GM12878 (cell line): ENCODE results near the gene PTPN2. TPM values are rescaled to one million over a fixed set of nuclear protein-coding genes. Genes with fewer than 3 reads are reported as not detected.
A peak's percentile ranks its signal among the peaks of the same experiment; 100 is the strongest.

ENCODE experiments used
- ASH2L ChIP-seq: fragments of 300-600, 200-600 bp; sonication (generic); IDR thresholded peaks from 2 replicates; pipeline ENCODE4 v1.6.1; 2017; ENCODE audit warnings: low read depth, mild to moderate bottlenecking, borderline replicate concordance
- BCL11A ChIP-seq: IDR thresholded peaks from 2 replicates; pipeline ENCODE4 v1.6.1; 2011; ENCODE audit warnings: low read depth, low read length
- BMI1 ChIP-seq: fragments of 450-650 bp; IDR thresholded peaks from 2 replicates; pipeline ENCODE4 v1.6.1; 2016; ENCODE audit warnings: mild to moderate bottlenecking, moderate library complexity, borderline replicate concordance
- CEBPB ChIP-seq, 2 experiments: fragments of 150-350 bp in 1 of 2; IDR thresholded peaks; 2 replicates each; pipeline ENCODE4 v1.6.1; 2012 to 2014; ENCODE audit warnings: low read depth in 2 of 2, low read length in 2 of 2, borderline replicate concordance in 1 of 2, inconsistent platforms in 1 of 2
- EGR1 ChIP-seq, 2 experiments: IDR thresholded peaks; 1 replicate in 1 of 2; 2 replicates in 1 of 2; pipeline ENCODE4 v1.6.1; 2011 to 2012; ENCODE audit warnings: low read depth in 2 of 2, low read length in 2 of 2, borderline replicate concordance in 1 of 2, mild to moderate bottlenecking in 1 of 2, moderate library complexity in 1 of 2
- GATAD2B ChIP-seq: fragments of 450-650 bp; conservative IDR thresholded peaks from 2 replicates; pipeline ENCODE4 v1.6.1; 2017; ENCODE audit warnings: low read depth, mild to moderate bottlenecking, moderate library complexity
- HDAC2 ChIP-seq: fragments of 200-600 bp; sonication (generic); IDR thresholded peaks from 2 replicates; pipeline ENCODE4 v1.6.1; 2017
- HDAC6 ChIP-seq: fragments of 200-600 bp; sonication (generic); IDR thresholded peaks from one replicate; pipeline ENCODE4 v1.8.0; 2017; ENCODE audit warnings: antibody characterized with exemption; ENCODE audit not compliant: unreplicated experiment
- RAD51 ChIP-seq: fragments of 450-650 bp; IDR thresholded peaks from 2 replicates; pipeline ENCODE4 v1.6.1; 2016; ENCODE audit warnings: moderate library complexity, mild to moderate bottlenecking, inconsistent platforms
- SREBF1 ChIP-seq: IDR thresholded peaks from 2 replicates; pipeline ENCODE4 v1.6.1; 2012; ENCODE audit warnings: mild to moderate bottlenecking, low read length
- TCF7 ChIP-seq: IDR thresholded peaks from 2 replicates; pipeline ENCODE4 v1.6.1; 2014; ENCODE audit warnings: antibody characterized with exemption, borderline replicate concordance
- WRNIP1 ChIP-seq: IDR thresholded peaks from 2 replicates; pipeline ENCODE4 v1.6.1; 2011; ENCODE audit warnings: low read depth, low read length, improper control_type of control experiment, borderline replicate concordance
- ZBED1 ChIP-seq: IDR thresholded peaks from 2 replicates; pipeline ENCODE4 v1.6.1; 2016; ENCODE audit warnings: borderline replicate concordance
- ZNF217 ChIP-seq: fragments of 450-650 bp; IDR thresholded peaks from 2 replicates; pipeline ENCODE4 v1.6.1; 2017; ENCODE audit warnings: antibody characterized with exemption, mild to moderate bottlenecking
- ZNF24 ChIP-seq: fragments of 450-650 bp; IDR thresholded peaks from 2 replicates; pipeline ENCODE4 v1.6.1; 2017; ENCODE audit warnings: antibody characterized with exemption, mild to moderate bottlenecking
- ZNF592 ChIP-seq: fragments of 450-650 bp; IDR thresholded peaks from 2 replicates; pipeline ENCODE4 v1.6.1; 2017; ENCODE audit warnings: mild to moderate bottlenecking, moderate library complexity
- ZZZ3 ChIP-seq: IDR thresholded peaks from 2 replicates; pipeline ENCODE4 v1.6.1; 2011; ENCODE audit warnings: low read depth; ENCODE audit not compliant: control insufficient read depth, insufficient read length
- polyA plus RNA-seq, 11 experiments: library from polyadenylated mRNA; depleted of rRNA in 4 of 11; unstranded in 6 of 11; stranded (reverse) in 5 of 11; fragments of >200 nt; fragmentation: Nextera tagmentation in 4 of 11; fragmentation: Illumina TruSeq in 1 of 11; extraction: Ambion mirVana in 4 of 11; extraction: Trizol in 1 of 11; gene quantifications; 1 replicate in 1 of 11; 2 replicates in 10 of 11; pipeline versions ENCODE4 v1.2.1 to v1.2.3, GENCODE V29; 2011 to 2016; ENCODE audit warnings: inconsistent platforms in 2 of 11, missing spikeins in 2 of 11, low read depth in 1 of 11
- total RNA-seq, 4 experiments: library from RNA; depleted of rRNA in 3 of 4; stranded (reverse); fragments of >200 nt in 3 of 4; fragmentation: Illumina TruSeq in 1 of 4; extraction: Trizol in 1 of 4; gene quantifications; 2 replicates each; pipeline versions ENCODE4 v1.2.1 to v1.2.3, GENCODE V29; 2013 to 2021
- TF ChIP-seq, protein P1 (sequence below): fragments of 450-650 bp; IDR thresholded peaks from 2 replicates; pipeline ENCODE4 v1.6.1; 2017; ENCODE audit warnings: low read depth, mild to moderate bottlenecking, moderate library complexity
- TF ChIP-seq, protein P2 (sequence below): IDR thresholded peaks from 2 replicates; pipeline ENCODE4 v1.6.1; 2011; ENCODE audit warnings: borderline replicate concordance, low read depth, mild to moderate bottlenecking, moderate library complexity, low read length; ENCODE audit not compliant: insufficient read depth, poor library complexity, severe bottlenecking
- TF ChIP-seq, protein P3 (sequence below): IDR thresholded peaks from 2 replicates; pipeline ENCODE4 v1.6.1; 2011; ENCODE audit warnings: low read depth, low read length, improper control_type of control experiment, borderline replicate concordance
- TF ChIP-seq, protein P4 (sequence below): IDR thresholded peaks from 2 replicates; pipeline ENCODE4 v1.6.1; 2012; ENCODE audit warnings: low read depth, low read length, improper control_type of control experiment

PTPN2 gene
- total and polyA plus RNA-seq, 10 of the 15 experiments (the other 5 are each of a cell fraction or from before 2014, with no cell fraction given), result 46.5 to 86.7 (median 64.6) TPM

DNA sequence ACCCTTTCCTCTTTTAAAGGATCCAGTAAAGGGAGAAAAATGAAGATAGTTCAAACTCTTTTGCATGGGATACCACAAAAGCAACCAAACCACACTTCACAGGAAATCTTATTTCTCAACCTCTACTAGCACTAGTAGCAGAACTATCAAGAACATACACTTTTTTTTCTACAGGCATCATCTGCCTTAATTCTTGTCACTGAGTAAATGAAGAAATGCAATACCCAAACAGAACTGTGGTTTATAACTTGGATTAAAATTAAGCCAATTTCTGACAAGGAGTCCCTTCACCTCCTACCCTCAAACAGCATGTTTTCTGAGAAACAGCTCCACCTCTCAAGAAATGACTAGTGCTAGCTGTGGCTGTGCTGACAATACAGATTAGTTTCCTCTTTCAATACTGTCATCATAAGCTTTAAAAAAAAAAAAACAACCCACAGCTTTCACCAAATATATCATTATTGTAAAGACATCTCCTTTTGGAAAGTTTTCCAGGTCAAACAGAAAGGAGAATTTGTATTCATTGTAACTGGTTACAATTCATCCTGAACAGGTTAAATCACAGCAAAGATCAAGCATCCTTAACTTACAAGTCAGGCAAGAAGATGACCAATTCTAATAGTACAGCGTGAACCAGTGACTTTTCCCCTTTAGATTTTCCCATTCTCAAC lies 44.4 kb downstream of the PTPN2 start (continued):
- TF ChIP-seq ZZZ3, result no peak
- TF ChIP-seq, protein P1, sequence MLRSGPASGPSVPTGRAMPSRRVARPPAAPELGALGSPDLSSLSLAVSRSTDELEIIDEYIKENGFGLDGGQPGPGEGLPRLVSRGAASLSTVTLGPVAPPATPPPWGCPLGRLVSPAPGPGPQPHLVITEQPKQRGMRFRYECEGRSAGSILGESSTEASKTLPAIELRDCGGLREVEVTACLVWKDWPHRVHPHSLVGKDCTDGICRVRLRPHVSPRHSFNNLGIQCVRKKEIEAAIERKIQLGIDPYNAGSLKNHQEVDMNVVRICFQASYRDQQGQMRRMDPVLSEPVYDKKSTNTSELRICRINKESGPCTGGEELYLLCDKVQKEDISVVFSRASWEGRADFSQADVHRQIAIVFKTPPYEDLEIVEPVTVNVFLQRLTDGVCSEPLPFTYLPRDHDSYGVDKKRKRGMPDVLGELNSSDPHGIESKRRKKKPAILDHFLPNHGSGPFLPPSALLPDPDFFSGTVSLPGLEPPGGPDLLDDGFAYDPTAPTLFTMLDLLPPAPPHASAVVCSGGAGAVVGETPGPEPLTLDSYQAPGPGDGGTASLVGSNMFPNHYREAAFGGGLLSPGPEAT, result peak; percentile 83; the same call in 1 of the 2 replicates
- no peak for TF ChIP-seq WRNIP1
- TF ChIP-seq ASH2L, result peak; percentile 73
- TF ChIP-seq ZNF24, result peak; percentile 97
- TF ChIP-seq GATAD2B, result no peak
- TF ChIP-seq, protein P2, sequence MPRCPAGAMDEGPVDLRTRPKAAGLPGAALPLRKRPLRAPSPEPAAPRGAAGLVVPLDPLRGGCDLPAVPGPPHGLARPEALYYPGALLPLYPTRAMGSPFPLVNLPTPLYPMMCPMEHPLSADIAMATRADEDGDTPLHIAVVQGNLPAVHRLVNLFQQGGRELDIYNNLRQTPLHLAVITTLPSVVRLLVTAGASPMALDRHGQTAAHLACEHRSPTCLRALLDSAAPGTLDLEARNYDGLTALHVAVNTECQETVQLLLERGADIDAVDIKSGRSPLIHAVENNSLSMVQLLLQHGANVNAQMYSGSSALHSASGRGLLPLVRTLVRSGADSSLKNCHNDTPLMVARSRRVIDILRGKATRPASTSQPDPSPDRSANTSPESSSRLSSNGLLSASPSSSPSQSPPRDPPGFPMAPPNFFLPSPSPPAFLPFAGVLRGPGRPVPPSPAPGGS, result no peak
- no peak for TF ChIP-seq SREBF1
- TF ChIP-seq CEBPB (IDR thresholded peaks at IDR 0.05; ENCODE audit: borderline replicate concordance in 1 of 2, low read depth in 2 of 2, low read length in 2 of 2), result peak in 1 of 2 experiments; percentile 80; a peak in 1 of 4 replicates
- 0 out of 2 replicates have a peak, but pooled peaks have one; percentile 45 for TF ChIP-seq HDAC2
- TF ChIP-seq, protein P3, sequence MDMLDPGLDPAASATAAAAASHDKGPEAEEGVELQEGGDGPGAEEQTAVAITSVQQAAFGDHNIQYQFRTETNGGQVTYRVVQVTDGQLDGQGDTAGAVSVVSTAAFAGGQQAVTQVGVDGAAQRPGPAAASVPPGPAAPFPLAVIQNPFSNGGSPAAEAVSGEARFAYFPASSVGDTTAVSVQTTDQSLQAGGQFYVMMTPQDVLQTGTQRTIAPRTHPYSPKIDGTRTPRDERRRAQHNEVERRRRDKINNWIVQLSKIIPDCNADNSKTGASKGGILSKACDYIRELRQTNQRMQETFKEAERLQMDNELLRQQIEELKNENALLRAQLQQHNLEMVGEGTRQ, result no peak
- 0 out of 2 replicates have a peak, but pooled peaks have one; percentile 34 for TF ChIP-seq ZNF592
- TF ChIP-seq RAD51, result 0 out of 2 replicates have a peak, but pooled peaks have one; percentile 7
- TF ChIP-seq ZNF217, result no peak
- TF ChIP-seq EGR1 (IDR thresholded peaks at IDR 0.05; ENCODE audit: borderline replicate concordance in 1 of 2, low read depth in 2 of 2, low read length in 2 of 2), result no peak
- peak; percentile 51; the same call in 1 of the 2 replicates for TF ChIP-seq BMI1
- TF ChIP-seq TCF7, result no peak
- TF ChIP-seq HDAC6, result no peak
- TF ChIP-seq, protein P4, sequence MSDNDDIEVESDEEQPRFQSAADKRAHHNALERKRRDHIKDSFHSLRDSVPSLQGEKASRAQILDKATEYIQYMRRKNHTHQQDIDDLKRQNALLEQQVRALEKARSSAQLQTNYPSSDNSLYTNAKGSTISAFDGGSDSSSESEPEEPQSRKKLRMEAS, result no peak
- TF ChIP-seq ZBED1, result no peak
- TF ChIP-seq BCL11A, result peak; percentile 82
